IMR-90 (cell line): ENCODE results near the gene FBXO41. TPM values are rescaled to one million over a fixed set of nuclear protein-coding genes. Genes with fewer than 3 reads are reported as not detected.

Experiments used
- ATAC-seq: fragments of 200-7000 bp; cut with Tn5 transposase; 2 replicates; pipeline ENCODE4 v1.9.1; 2020; ENCODE audit warnings: low read depth, mild to moderate bottlenecking, moderate library complexity
- BruUV-seq: library from RNA; stranded (reverse); fragments of 400-500 nt; replicated peaks from 2 replicates; lab custom pipeline; 2021; lab: Mats Ljungman, UMichigan
- CTCF ChIA-PET: fragments of 300-600 bp; formaldehyde crosslinking; extraction: SDS; loops from one replicate; lab custom pipeline; 2021; ENCODE audit warnings: antibody characterized with exemption; lab: Yijun Ruan, JAX
- POLR2A ChIA-PET: fragments of 300-600 bp; sonication (Branson Sonifier 250); formaldehyde crosslinking; loops from one replicate; lab custom pipeline; 2022; ENCODE audit warnings: antibody characterized with exemption; ENCODE audit not compliant: unreplicated experiment; lab: Charles Lee
- DNase-seq: peaks from one replicate; pipeline ENCODE4 v3.0.0; 2013
- H2AFZ ChIP-seq: replicated peaks from 2 replicates; pipeline ENCODE3; 2013; ENCODE audit warnings: low read length, mild to moderate bottlenecking; ENCODE audit not compliant: poor library complexity
- H2AK5ac ChIP-seq: 2 replicates; pipeline ENCODE4 v1.6.1; 2013; ENCODE audit warnings: low read depth, low read length, inconsistent platforms
- H2AK9ac ChIP-seq: replicated peaks from 2 replicates; pipeline ENCODE3; 2013; ENCODE audit warnings: mild to moderate bottlenecking, low read depth, low read length, moderate library complexity; ENCODE audit not compliant: poor library complexity
- H2BK120ac ChIP-seq: 2 replicates; pipeline ENCODE4 v1.6.1; 2013; ENCODE audit warnings: low read depth, low read length, inconsistent platforms
- H2BK15ac ChIP-seq: 3 replicates; pipeline ENCODE4 v1.6.1; 2013; ENCODE audit warnings: low read depth, low read length, inconsistent platforms
- H2BK20ac ChIP-seq: 2 replicates; pipeline ENCODE4 v1.6.1; 2013; ENCODE audit warnings: low read depth, mild to moderate bottlenecking, inconsistent platforms, low read length, moderate library complexity
- H2BK5ac ChIP-seq: 2 replicates; pipeline ENCODE4 v1.6.1; 2013; ENCODE audit warnings: mild to moderate bottlenecking, low read depth, low read length, inconsistent platforms; ENCODE audit not compliant: poor library complexity, severe bottlenecking
- H3K14ac ChIP-seq: replicated peaks from 2 replicates; pipeline ENCODE4 v1.6.1; 2013; ENCODE audit warnings: low read depth, low read length, inconsistent platforms
- H3K18ac ChIP-seq: 2 replicates; pipeline ENCODE4 v1.6.1; 2013; ENCODE audit warnings: low read depth, low read length, control low read depth
- H3K23ac ChIP-seq: 2 replicates; pipeline ENCODE4 v1.6.1; 2013; ENCODE audit warnings: low read depth, low read length, inconsistent platforms
- H3K27ac ChIP-seq: 2 replicates; pipeline ENCODE4 v1.5.1; 2013; ENCODE audit warnings: mild to moderate bottlenecking, control low read depth, low read length; ENCODE audit not compliant: insufficient read depth
- H3K27me3 ChIP-seq: 2 replicates; pipeline ENCODE4 v1.6.1; 2013; ENCODE audit warnings: low read length; ENCODE audit not compliant: control insufficient read depth, insufficient read depth
- H3K36me3 ChIP-seq: 2 replicates; pipeline ENCODE4 v1.6.1; 2013; ENCODE audit warnings: low read length, mixed read lengths; ENCODE audit not compliant: control insufficient read depth, insufficient read depth
- H3K4ac ChIP-seq: 2 replicates; pipeline ENCODE4 v1.6.1; 2013; ENCODE audit warnings: low read depth, low read length, inconsistent platforms
- H3K4me1 ChIP-seq: 2 replicates; pipeline ENCODE4 v1.6.1; 2013; ENCODE audit warnings: low read length, mixed read lengths; ENCODE audit not compliant: control insufficient read depth, insufficient read depth
- H3K4me2 ChIP-seq: 2 replicates; pipeline ENCODE4 v1.6.1; 2013; ENCODE audit warnings: low read depth, mild to moderate bottlenecking, control low read depth, low read length, moderate library complexity
- H3K4me3 ChIP-seq: 2 replicates; pipeline ENCODE4 v1.5.1; 2013; ENCODE audit warnings: low read depth, mild to moderate bottlenecking, control low read depth, low read length, moderate library complexity; ENCODE audit not compliant: insufficient read depth
- H3K56ac ChIP-seq: 2 replicates; pipeline ENCODE4 v1.6.1; 2013; ENCODE audit warnings: low read length, inconsistent platforms; ENCODE audit not compliant: insufficient read depth; ENCODE audit errors: extremely low read depth
- H3K79me1 ChIP-seq, 2 experiments: 2 replicates each; pipeline ENCODE4 v1.6.1; 2013; ENCODE audit warnings: low read length in 2 of 2, inconsistent platforms in 1 of 2, low read depth in 1 of 2
- H3K9ac ChIP-seq: 2 replicates; pipeline ENCODE4 v1.6.1; 2013; ENCODE audit warnings: low read depth, low read length, control low read depth
- H3K9me1 ChIP-seq: 2 replicates; pipeline ENCODE4 v1.6.1; 2013; ENCODE audit warnings: low read length, inconsistent platforms; ENCODE audit not compliant: insufficient read depth
- H3K9me3 ChIP-seq: 2 replicates; pipeline ENCODE4 v1.6.1; 2013; ENCODE audit warnings: low read length; ENCODE audit not compliant: control insufficient read depth, insufficient read depth
- H4K20me1 ChIP-seq: 2 replicates; pipeline ENCODE4 v1.6.1; 2013; ENCODE audit warnings: low read length, inconsistent platforms; ENCODE audit not compliant: insufficient read depth
- H4K5ac ChIP-seq: 2 replicates; pipeline ENCODE4 v1.6.1; 2013; ENCODE audit warnings: mild to moderate bottlenecking, low read depth, low read length, control low read depth
- H4K8ac ChIP-seq, 2 experiments: 2 replicates each; pipeline ENCODE4 v1.6.1; 2013; ENCODE audit warnings: low read depth in 2 of 2, low read length in 2 of 2, control low read depth in 1 of 2, inconsistent platforms in 1 of 2
- H4K91ac ChIP-seq: 2 replicates; pipeline ENCODE4 v1.6.1; 2013; ENCODE audit warnings: low read depth, low read length, inconsistent platforms; ENCODE audit not compliant: insufficient read depth
- CEBPB ChIP-seq: IDR thresholded peaks from 2 replicates; pipeline ENCODE4 v1.6.1; 2012; ENCODE audit warnings: low read depth, low read length, improper control_type of control experiment
- CHD1 ChIP-seq: IDR thresholded peaks from 2 replicates; pipeline ENCODE4 v1.6.1; 2012; ENCODE audit warnings: low read depth, low read length, improper control_type of control experiment
- FOS ChIP-seq: fragments of 150-350 bp; IDR thresholded peaks from 2 replicates; pipeline ENCODE4 v1.6.1; 2016; ENCODE audit warnings: low read depth, low read length
- MAFK ChIP-seq: IDR thresholded peaks from 2 replicates; pipeline ENCODE4 v1.6.1; 2012; ENCODE audit warnings: low read depth, low read length, improper control_type of control experiment
- MAZ ChIP-seq: IDR thresholded peaks from 2 replicates; pipeline ENCODE4 v1.6.1; 2012; ENCODE audit warnings: low read depth, mild to moderate bottlenecking, low read length, improper control_type of control experiment, moderate library complexity, borderline replicate concordance
- MXI1 ChIP-seq: IDR thresholded peaks from 2 replicates; pipeline ENCODE4 v1.6.1; 2012; ENCODE audit warnings: low read depth, mild to moderate bottlenecking, low read length, moderate library complexity, borderline replicate concordance
- NFE2L2 ChIP-seq: fragments of 150-350 bp; IDR thresholded peaks from 2 replicates; pipeline ENCODE4 v1.6.1; 2016; ENCODE audit warnings: low read depth, mild to moderate bottlenecking, low read length
- POLR2A ChIP-seq: IDR thresholded peaks from 2 replicates; pipeline ENCODE4 v1.6.1; 2012; ENCODE audit warnings: mild to moderate bottlenecking, low read depth, low read length
- RAD21 ChIP-seq: IDR thresholded peaks from 2 replicates; pipeline ENCODE4 v1.6.1; 2012; ENCODE audit warnings: low read length, improper control_type of control experiment
- RCOR1 ChIP-seq: IDR thresholded peaks from 2 replicates; pipeline ENCODE4 v1.6.1; 2012; ENCODE audit warnings: mild to moderate bottlenecking, low read length, improper control_type of control experiment; ENCODE audit not compliant: insufficient replicate concordance
- RFX5 ChIP-seq: IDR thresholded peaks from 2 replicates; pipeline ENCODE4 v1.8.0; 2012; ENCODE audit warnings: low read depth, mild to moderate bottlenecking, low read length, moderate library complexity
- SMC3 ChIP-seq: fragments of 150-350 bp; IDR thresholded peaks from 2 replicates; pipeline ENCODE4 v1.6.1; 2016; ENCODE audit warnings: low read depth, mild to moderate bottlenecking, antibody characterized with exemption, low read length, moderate library complexity
- WGBS, 2 experiments: methylation state at CpG; one replicate each; pipeline versions ENCODE4 v1.1.5 to v1.1.7; 2013; ENCODE audit warnings: missing lambda C conversion rate in 2 of 2; ENCODE audit not compliant: insufficient read length in 1 of 2; ENCODE audit errors: extremely low coverage in 2 of 2; 5-methylcytosine and 5-hydroxymethylcytosine counted together
- dilution Hi-C: fragments of 300-500 bp; cut with HindIII; formaldehyde crosslinking; loops from one replicate; pipeline ENCODE4 v1.14.3; 2018; ENCODE audit warnings: low sequenced_read_pairs; ENCODE audit not compliant: unreplicated experiment
- in situ Hi-C: fragments of 300-500 bp; cut with MboI; formaldehyde crosslinking; loops from 3 replicates; pipeline ENCODE4 v1.14.3; 2019; ENCODE audit warnings: low sequenced_read_pairs, inconsistent platforms, mixed read lengths
- intact Hi-C: fragments of 100-400 bp; cut with micrococcal nuclease; formaldehyde crosslinking; loops from 2 replicates; pipeline ENCODE4 v1.10.0; 2022
- polyA plus RNA-seq, 3 experiments: library from polyadenylated mRNA; depleted of rRNA; stranded (reverse); fragments of >200 nt; gene quantifications; 2 replicates each; pipeline ENCODE4 v1.2.3, GENCODE V29; 2012; ENCODE audit warnings: low replicate concordance in 1 of 3
- total RNA-seq: library from RNA; depleted of rRNA; stranded (reverse); fragments of >200 nt; gene quantifications from 2 replicates; pipeline ENCODE4 v1.2.3, GENCODE V29; 2012
- TF ChIP-seq, protein P1 (sequence below): fragments of 150-350 bp; IDR thresholded peaks from 2 replicates; pipeline ENCODE4 v1.6.1; 2016; ENCODE audit warnings: low read depth, mild to moderate bottlenecking, low read length, moderate library complexity, borderline replicate concordance
- TF ChIP-seq, protein P2 (sequence below): conservative IDR thresholded peaks from 2 replicates; pipeline ENCODE4 v1.5.1; 2012; ENCODE audit warnings: mild to moderate bottlenecking, low read depth, low read length, improper control_type of control experiment

The FBXO41 gene
- total and polyA plus RNA-seq, 2 of the 4 experiments (the other 2 are of a cell fraction), result 0.54 to 3.7 TPM

DNA sequence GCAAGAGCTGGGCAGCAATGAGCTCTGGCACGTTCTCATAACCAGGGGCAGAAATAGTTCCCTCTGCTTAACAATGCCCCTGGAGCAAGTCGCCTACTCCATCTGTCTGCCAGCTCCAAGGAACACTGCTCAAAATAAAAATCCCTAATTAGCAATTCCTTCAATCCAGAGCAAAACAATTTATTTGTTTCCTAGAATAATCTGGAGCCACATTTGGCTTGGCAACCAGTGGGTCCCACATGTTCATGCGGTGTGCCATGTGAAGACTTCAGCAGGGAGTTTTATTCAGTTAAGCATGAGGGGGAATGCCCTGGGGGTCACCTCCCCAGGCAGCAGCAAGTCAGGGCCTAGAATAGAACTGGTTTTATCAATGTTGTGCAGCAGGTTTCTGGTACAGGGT, 16.6 kb upstream of the FBXO41 start:
- TF ChIP-seq FOS (no peak), NFE2L2 (no peak), MAZ (no peak), CHD1 (no peak), RFX5 (no peak), RAD21 (no peak), MXI1 (no peak), SMC3 (no peak), CEBPB (no peak), MAFK (no peak), POLR2A (no peak), RCOR1 (no peak)
- TF ChIP-seq, protein P1, sequence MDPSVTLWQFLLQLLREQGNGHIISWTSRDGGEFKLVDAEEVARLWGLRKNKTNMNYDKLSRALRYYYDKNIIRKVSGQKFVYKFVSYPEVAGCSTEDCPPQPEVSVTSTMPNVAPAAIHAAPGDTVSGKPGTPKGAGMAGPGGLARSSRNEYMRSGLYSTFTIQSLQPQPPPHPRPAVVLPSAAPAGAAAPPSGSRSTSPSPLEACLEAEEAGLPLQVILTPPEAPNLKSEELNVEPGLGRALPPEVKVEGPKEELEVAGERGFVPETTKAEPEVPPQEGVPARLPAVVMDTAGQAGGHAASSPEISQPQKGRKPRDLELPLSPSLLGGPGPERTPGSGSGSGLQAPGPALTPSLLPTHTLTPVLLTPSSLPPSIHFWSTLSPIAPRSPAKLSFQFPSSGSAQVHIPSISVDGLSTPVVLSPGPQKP, result no peak
- TF ChIP-seq, protein P2, sequence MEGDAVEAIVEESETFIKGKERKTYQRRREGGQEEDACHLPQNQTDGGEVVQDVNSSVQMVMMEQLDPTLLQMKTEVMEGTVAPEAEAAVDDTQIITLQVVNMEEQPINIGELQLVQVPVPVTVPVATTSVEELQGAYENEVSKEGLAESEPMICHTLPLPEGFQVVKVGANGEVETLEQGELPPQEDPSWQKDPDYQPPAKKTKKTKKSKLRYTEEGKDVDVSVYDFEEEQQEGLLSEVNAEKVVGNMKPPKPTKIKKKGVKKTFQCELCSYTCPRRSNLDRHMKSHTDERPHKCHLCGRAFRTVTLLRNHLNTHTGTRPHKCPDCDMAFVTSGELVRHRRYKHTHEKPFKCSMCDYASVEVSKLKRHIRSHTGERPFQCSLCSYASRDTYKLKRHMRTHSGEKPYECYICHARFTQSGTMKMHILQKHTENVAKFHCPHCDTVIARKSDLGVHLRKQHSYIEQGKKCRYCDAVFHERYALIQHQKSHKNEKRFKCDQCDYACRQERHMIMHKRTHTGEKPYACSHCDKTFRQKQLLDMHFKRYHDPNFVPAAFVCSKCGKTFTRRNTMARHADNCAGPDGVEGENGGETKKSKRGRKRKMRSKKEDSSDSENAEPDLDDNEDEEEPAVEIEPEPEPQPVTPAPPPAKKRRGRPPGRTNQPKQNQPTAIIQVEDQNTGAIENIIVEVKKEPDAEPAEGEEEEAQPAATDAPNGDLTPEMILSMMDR, result no peak
- Histone ChIP-seq H4K8ac (no peak overlapping the region), H3K18ac (no peak overlapping the region), H4K5ac (no peak overlapping the region), H2BK15ac (no peak overlapping the region), H2AFZ (no peak overlapping the region), H2AK5ac (no peak overlapping the region), H3K79me1 (no peaks in the 10 kb centered on the region), H2BK120ac (no peak overlapping the region), H4K20me1 (no peaks in the 10 kb centered on the region), H3K9me3 (no peaks in the 10 kb centered on the region), H2AK9ac (no peak overlapping the region), H3K4ac (no peak overlapping the region), H3K23ac (no peak overlapping the region), H3K36me3 (no peaks in the 10 kb centered on the region), H3K27ac (no peak overlapping the region), H3K14ac (no peak overlapping the region), H3K4me1 (no peaks in the 10 kb centered on the region), H2BK5ac (no peak overlapping the region), H3K9me1 (no peaks in the 10 kb centered on the region), H3K4me2 (no peak overlapping the region), H4K91ac (no peak overlapping the region), H3K56ac (no peak overlapping the region), H3K9ac (no peak overlapping the region), H3K4me3 (no peak overlapping the region), H2BK20ac (no peak overlapping the region), H3K27me3 (peaks cover 29% of the 10 kb centered on the region)
- intact Hi-C loops, result no loop called here
- in situ Hi-C loops, result no loop called here
- no peak for DNase-seq
- ATAC-seq, result no peak
- POLR2A ChIA-PET, result no interaction called here
- CTCF ChIA-PET, result no interaction called here
- dilution Hi-C loops, result no loop called here
- 20% methylated on average over 1 of the region's 3 CpGs; no CpG with 5 or more reads in 1 of the 2 experiments for WGBS, 2 experiments
- BruUV-seq, result no TSS peak
